Measurements from ENCODE around the gene BCL11A. TPM values are rescaled to one million over a fixed set of nuclear protein-coding genes. Genes with fewer than 3 reads are reported as not detected.

The BCL11A gene
- total RNA-seq, 1 experiment from 2014 or later: 0.29 TPM

GRCh38 chr2:60412027-60412426 is 141.4 kb downstream of the BCL11A start:
- no peak overlapping the region for H3K4me3 Mint-ChIP-seq (ENCODE audit: unreplicated experiment)
- H3K27ac Mint-ChIP-seq (ENCODE audit: unreplicated experiment): no peak overlapping the region
- ChIA-PET CTCF (no interaction called here), POLR2A (no interaction called here)
- BruUV-seq (replicated peaks): no TSS peak
- no peak for DNase-seq
- Histone ChIP-seq H3K36me3 (ENCODE audit: control insufficient read depth, insufficient read depth, low read length) (no peaks in the 10 kb centered on the region), H3K4me1 (peaks cover 19% of the 10 kb centered on the region; the same call in 1 of the 2 replicates), H3K27me3 (replicated peaks; ENCODE audit: control insufficient read depth, insufficient read depth, low read length) (no peaks in the 10 kb centered on the region), H3K9me3 (no peaks in the 10 kb centered on the region), H3K4me3 (ENCODE audit: low read depth, low read length) (no peak overlapping the region)
- no peaks in the 10 kb centered on the region for H3K36me3 Mint-ChIP-seq (ENCODE audit: insufficient read depth, unreplicated experiment)
- intact Hi-C loops (cut with micrococcal nuclease; ENCODE audit: unreplicated experiment): no loop called here
- TF ChIP-seq CTCF (IDR thresholded peaks at IDR 0.05; ENCODE audit: insufficient read depth in 1 of 2, low read depth in 1 of 2, low read length in 1 of 2, severe bottlenecking in 1 of 2, unreplicated experiment in 1 of 2): no peak
- H3K4me1 Mint-ChIP-seq (ENCODE audit: low read depth, unreplicated experiment): peaks cover 18% of the 10 kb centered on the region
- H3K27me3 Mint-ChIP-seq (ENCODE audit: insufficient read depth, unreplicated experiment): no peaks in the 10 kb centered on the region
- peaks cover 10% of the 10 kb centered on the region for H3K9me3 Mint-ChIP-seq (ENCODE audit: unreplicated experiment)

- H3K27me3 Mint-ChIP-seq (ENCODE audit: insufficient read depth, unreplicated experiment): no peaks in the 10 kb centered on the region
- BruUV-seq (replicated peaks): no TSS peak
- H3K4me3 ChIP-seq (ENCODE audit: low read depth, low read length): no peak overlapping the region
- H3K4me1 Mint-ChIP-seq (ENCODE audit: low read depth, unreplicated experiment): peaks cover 18% of the 10 kb centered on the region
- H3K9me3 ChIP-seq: no peaks in the 10 kb centered on the region
- H3K27me3 ChIP-seq (replicated peaks; ENCODE audit: control insufficient read depth, insufficient read depth, low read length): no peaks in the 10 kb centered on the region
- ChIA-PET POLR2A (no interaction called here), CTCF (no interaction called here)
- intact Hi-C loops (cut with micrococcal nuclease; ENCODE audit: unreplicated experiment): no loop called here
- peaks cover 10% of the 10 kb centered on the region for H3K9me3 Mint-ChIP-seq (ENCODE audit: unreplicated experiment)
- peaks cover 22% of the 10 kb centered on the region for H3K4me1 ChIP-seq
- TF ChIP-seq CTCF (IDR thresholded peaks at IDR 0.05; ENCODE audit: insufficient read depth in 1 of 2, low read depth in 1 of 2, low read length in 1 of 2, severe bottlenecking in 1 of 2, unreplicated experiment in 1 of 2): no peak
- no peak for DNase-seq
- no peaks in the 10 kb centered on the region for H3K36me3 Mint-ChIP-seq (ENCODE audit: insufficient read depth, unreplicated experiment)
- H3K27ac Mint-ChIP-seq (ENCODE audit: unreplicated experiment): no peak overlapping the region
- H3K4me3 Mint-ChIP-seq (ENCODE audit: unreplicated experiment): no peak overlapping the region
- H3K36me3 ChIP-seq (ENCODE audit: control insufficient read depth, insufficient read depth, low read length): no peaks in the 10 kb centered on the region
These were observed 142.2 kb downstream of the BCL11A start for GRCh38 chr2:60411295-60411694.

DNA sequence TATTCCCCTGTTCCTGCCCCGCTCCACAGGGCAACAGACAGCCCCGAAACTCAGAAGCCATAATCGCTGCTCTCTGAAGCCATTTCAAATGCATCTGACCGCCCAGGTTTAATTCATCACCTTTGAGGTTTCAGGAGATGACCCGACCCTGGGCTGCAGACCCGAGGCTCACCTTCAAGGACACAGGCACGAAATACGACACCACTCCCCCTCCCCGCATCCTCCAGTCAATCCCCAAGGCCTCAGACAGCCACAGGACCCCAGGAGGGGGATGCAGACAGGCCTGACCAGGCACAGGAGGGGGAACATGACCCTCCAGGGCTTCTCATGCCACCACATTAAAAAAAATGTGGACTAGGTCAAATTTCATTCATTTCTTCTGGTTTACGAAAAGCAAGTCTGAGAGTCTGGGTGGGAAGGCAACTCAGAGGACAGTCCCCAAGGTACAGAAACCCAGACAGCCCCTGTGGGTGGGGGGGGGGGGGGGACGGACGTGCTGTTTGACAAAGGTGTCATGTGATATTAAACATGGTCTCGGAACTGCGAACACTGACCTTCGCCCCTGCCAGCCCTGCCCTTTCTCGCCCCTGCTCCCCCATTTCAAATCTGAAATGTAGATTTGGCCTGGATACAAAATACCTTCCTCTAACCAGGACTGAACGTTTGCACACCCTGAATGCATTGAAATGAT is 142.9 kb downstream of the BCL11A start:
- Histone ChIP-seq H3K4me1 (peaks cover 15% of the 10 kb centered on the region), H3K27me3 (replicated peaks; ENCODE audit: control insufficient read depth, insufficient read depth, low read length) (no peaks in the 10 kb centered on the region), H3K36me3 (ENCODE audit: control insufficient read depth, insufficient read depth, low read length) (no peaks in the 10 kb centered on the region), H3K4me3 (ENCODE audit: low read depth, low read length) (no peak overlapping the region), H3K9me3 (no peaks in the 10 kb centered on the region)
- no peak for TF ChIP-seq CTCF (IDR thresholded peaks at IDR 0.05; ENCODE audit: insufficient read depth in 1 of 2, low read depth in 1 of 2, low read length in 1 of 2, severe bottlenecking in 1 of 2, unreplicated experiment in 1 of 2)
- peaks cover 10% of the 10 kb centered on the region for H3K9me3 Mint-ChIP-seq (ENCODE audit: unreplicated experiment)
- H3K4me1 Mint-ChIP-seq (ENCODE audit: low read depth, unreplicated experiment): peaks cover 13% of the 10 kb centered on the region
- no peaks in the 10 kb centered on the region for H3K36me3 Mint-ChIP-seq (ENCODE audit: insufficient read depth, unreplicated experiment)
- POLR2A ChIA-PET: no interaction called here
- intact Hi-C loops (cut with micrococcal nuclease; ENCODE audit: unreplicated experiment): no loop called here
- no peak overlapping the region for H3K4me3 Mint-ChIP-seq (ENCODE audit: unreplicated experiment)
- no peak overlapping the region for H3K27ac Mint-ChIP-seq (ENCODE audit: unreplicated experiment)
- CTCF ChIA-PET: no interaction called here
- no peaks in the 10 kb centered on the region for H3K27me3 Mint-ChIP-seq (ENCODE audit: insufficient read depth, unreplicated experiment)
- BruUV-seq (replicated peaks): no TSS peak
- no peak for DNase-seq

Data from Caco-2 (cell line).